Measurements from ENCODE around the gene POLRMT.

DNA sequence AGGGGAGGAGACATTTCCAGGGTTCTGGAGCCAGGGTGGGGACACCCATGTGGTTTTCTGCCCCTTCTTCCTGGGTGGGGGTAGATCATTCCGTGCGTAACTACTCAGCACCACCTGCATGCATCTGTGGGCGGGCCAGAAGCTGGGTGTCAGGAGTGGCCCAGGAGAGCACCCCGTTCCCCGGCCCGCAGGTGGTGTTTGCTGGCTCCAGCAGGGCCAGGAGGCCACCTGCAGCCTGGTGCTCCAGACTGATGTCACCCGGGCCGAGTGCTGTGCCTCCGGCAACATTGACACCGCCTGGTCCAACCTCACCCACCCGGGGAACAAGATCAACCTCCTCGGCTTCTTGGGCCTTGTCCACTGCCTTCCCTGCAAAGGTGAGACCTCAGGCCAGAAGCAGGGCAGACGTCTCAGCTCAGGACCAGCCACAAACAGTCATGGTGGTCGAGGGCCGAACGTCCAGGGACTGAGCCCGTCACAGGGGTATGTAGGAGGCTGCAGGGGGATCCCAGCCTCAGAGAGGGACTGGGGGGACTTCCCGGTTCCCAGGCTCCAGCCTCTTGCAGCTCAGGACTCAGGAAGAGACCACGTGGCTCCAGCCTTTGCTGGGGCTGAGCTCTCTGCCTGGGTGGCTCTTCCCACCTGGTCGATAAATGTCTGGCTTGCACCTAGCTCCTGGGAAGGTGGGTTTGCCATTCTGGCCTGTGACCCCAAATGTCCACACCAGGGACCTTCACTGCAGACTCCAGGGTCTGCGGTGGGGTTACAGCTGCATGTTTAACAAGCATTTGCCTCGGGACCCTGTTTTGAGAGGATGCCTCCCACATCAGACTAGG, 44.5 kb upstream of the POLRMT start:
- no peak for TF ChIP-seq CTCF (conservative IDR thresholded peaks at IDR 0.05)
- no peak for TF ChIP-seq ZFX (IDR thresholded peaks at IDR 0.05)

Data from C4-2B (cell line).